Activated CD4-positive, alpha-beta T cell treated with anti-CD3 and anti-CD28 coated beads, Interleukin-2, Interleukin-4, amounts not matched to agents 100 ng/mL and 50 ng/mL, durations not matched to agents 16 hours and 8 hours (primary cell): ENCODE results near the gene STON1.
"Not testable (repeated sequence)": the region's sequence is repeated elsewhere in the genome, so short reads cannot be mapped to it uniquely, and the experiment has no call there.

Source experiments
- DNase-seq: peaks from one replicate; pipeline ENCODE4 v3.0.0-alpha.2; 2020; ENCODE audit warnings: low spot score

Gene STON1, protein sequence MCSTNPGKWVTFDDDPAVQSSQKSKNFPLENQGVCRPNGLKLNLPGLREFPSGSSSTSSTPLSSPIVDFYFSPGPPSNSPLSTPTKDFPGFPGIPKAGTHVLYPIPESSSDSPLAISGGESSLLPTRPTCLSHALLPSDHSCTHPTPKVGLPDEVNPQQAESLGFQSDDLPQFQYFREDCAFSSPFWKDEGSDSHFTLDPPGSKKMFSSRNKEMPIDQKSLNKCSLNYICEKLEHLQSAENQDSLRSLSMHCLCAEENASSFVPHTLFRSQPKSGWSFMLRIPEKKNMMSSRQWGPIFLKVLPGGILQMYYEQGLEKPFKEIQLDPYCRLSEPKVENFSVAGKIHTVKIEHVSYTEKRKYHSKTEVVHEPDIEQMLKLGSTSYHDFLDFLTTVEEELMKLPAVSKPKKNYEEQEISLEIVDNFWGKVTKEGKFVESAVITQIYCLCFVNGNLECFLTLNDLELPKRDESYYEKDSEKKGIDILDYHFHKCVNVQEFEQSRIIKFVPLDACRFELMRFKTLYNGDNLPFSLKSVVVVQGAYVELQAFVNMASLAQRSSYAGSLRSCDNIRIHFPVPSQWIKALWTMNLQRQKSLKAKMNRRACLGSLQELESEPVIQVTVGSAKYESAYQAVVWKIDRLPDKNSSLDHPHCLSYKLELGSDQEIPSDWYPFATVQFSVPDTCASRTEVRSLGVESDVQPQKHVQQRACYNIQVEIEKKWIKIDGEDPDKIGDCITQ

GRCh38 chr2:48530033-48530811 is at the start of gene STON1:
Gene STON1, plus strand, starts transcription at chr2:48530154. Its CDS starts 50,480 bp downstream, at chr2:48580634.
- peak; percentile 26 for DNase-seq

DNA sequence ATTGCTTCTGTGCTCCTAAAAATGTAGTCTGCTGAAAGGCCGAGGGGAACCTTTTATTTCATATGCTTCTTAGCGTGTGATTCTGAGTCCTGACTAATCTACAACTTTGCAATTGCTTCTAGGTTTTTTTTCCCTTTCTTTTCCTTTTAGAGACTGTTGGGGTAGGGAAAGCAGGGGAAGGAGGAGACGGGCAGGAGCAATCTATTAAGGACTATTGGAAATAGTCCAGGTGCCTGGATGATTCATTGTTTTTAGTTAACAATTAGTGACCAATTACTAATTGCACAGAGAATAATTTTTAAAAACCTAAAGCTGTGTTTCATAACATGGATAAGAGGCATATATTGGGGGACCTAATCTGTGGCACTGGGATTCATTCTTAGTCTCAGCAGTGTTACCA is 49.4 kb upstream of the STON1 start:
- no peak for DNase-seq

GRCh38 chr2:48482313-48482712 is 47.6 kb upstream of the STON1 start:
- DNase-seq = no peak

GRCh38 chr2:48482769-48483168 is 47.2 kb upstream of the STON1 start:
- DNase-seq = no peak

- no peak for DNase-seq
Measured at GRCh38 chr2:48483506-48483905, 46.4 kb upstream of the STON1 start.

DNA sequence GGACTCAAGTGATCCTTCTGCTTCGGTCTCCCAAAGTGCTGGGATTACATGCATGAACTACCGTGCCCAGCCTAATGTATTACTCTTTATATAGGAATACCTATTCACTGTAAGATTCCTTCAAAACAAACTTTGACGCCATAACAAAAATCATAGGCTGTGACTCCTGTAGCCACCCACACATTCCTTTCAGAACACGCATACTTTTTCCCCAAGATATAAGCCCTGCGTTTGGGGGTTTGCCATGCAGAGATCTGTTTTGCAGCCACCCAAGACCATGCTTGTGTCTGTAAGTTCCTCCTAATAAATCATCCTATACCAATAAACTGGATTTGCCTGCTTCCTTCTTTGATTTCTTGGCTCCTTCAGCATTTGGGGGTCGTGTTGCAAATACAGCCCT is 46.0 kb upstream of the STON1 start:
- no peak for DNase-seq

- DNase-seq = no peak
Measured at GRCh38 chr2:48488545-48488944, 41.4 kb upstream of the STON1 start.

DNA sequence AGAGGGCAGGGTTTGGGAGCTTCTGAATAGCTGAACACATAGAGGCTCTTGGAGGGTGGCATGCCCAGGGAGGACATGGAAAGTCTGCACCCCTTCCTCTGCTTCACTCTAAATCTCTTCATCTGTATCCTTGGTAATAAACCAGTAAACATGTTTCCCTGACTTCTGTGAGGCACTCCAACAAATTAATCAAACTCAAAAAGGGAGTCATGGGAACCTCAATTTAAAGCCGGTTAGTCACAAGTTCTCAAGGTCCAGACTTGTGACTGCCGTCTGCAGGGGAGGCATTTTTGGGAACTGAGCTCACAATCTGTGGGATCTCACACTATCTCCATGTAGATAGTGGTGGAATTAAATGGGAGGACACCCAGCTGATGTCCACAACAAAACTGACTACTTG is 33.1 kb upstream of the STON1 start:
- no peak for DNase-seq

- no peak for DNase-seq
Measured at GRCh38 chr2:48504647-48505327, 25.2 kb upstream of the STON1 start.

- DNase-seq = no peak
Measured at GRCh38 chr2:48507111-48507510, 22.8 kb upstream of the STON1 start.

- no peak for DNase-seq
Measured at GRCh38 chr2:48508461-48509124, 21.4 kb upstream of the STON1 start.

- DNase-seq = no peak
Measured at GRCh38 chr2:48510329-48510728, 19.6 kb upstream of the STON1 start.

GRCh38 chr2:48511849-48512470 is 18.0 kb upstream of the STON1 start:
- DNase-seq = no peak

GRCh38 chr2:48512571-48512970 is 17.4 kb upstream of the STON1 start:
- no peak for DNase-seq

DNA sequence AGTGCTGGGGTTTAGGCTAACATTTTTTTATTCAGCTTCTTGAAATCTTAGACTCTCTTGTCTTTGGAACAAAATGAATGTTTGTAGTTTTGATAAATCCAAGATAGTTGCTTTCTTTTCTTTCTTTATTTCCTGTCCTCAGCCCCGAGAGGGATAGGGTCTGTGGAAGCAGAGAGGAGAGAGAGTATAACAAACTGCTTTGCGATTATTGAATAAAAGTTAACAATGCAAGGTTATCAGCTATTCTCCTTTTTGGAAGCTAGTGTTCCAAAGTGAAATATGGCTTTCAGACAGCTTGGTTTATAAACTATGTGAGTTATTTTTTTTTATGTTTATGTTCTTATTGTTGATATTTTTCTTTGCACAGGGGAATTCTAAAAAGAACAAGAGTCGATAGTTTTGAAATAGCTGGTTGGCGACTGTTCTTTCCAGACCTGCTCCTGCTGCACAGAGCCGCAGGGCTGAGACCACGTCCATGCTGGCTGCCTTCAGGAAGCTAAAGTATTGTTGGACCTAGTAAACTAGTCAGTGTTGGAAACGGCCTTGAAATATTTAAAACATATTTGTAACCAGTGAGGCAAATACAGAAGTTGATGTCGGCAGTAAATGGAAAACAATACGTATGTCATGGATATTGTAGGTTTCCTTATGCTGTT is 15.5 kb upstream of the STON1 start:
- DNase-seq = no peak

GRCh38 chr2:48515513-48515985 is 14.4 kb upstream of the STON1 start:
- DNase-seq = no peak

GRCh38 chr2:48519593-48519992 is 10.4 kb upstream of the STON1 start:
- DNase-seq = no peak

GRCh38 chr2:48524756-48525155 is 5.2 kb upstream of the STON1 start:
- DNase-seq = not testable (repeated sequence)

DNA sequence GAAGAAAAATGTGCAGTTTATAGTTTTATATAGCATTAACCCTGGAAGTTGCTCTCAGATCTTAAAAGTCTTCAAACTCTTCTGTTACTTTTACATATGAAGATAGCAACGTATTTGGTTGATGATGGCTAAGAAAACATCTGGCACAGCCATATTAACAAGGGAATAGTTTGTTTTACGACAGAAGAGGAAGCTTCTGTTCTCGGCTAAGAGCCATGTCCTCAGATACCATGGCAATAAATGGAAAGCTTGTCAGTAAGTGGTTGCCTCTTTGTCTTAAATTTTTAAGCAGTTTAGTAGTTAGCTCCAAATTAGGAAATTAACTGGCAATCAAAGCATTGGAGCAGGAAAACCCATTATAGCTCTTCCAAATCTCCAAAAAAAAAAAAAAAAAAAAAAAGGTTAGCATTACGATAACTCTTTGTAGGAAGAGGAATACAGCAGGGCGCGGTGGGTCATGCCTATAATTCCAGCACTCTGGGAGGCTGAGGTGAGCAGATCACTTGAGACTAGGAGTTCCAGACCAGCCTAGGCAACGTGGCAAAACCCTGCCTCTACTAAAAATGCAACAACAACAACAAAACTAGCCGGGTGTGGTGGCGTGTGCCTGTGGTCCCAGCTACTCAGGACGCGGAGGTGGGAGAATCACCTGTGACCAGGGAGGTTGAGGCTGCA is 4.5 kb upstream of the STON1 start:
- no peak for DNase-seq
